GM18526 (cell line): ENCODE results near the gene MS4A15.

Experiments used
- POLR2A ChIP-seq: IDR thresholded peaks from 3 replicates; pipeline ENCODE4 v1.6.1; 2011; ENCODE audit not compliant: insufficient read length; ENCODE audit errors: extremely low read depth

Gene MS4A15, protein sequence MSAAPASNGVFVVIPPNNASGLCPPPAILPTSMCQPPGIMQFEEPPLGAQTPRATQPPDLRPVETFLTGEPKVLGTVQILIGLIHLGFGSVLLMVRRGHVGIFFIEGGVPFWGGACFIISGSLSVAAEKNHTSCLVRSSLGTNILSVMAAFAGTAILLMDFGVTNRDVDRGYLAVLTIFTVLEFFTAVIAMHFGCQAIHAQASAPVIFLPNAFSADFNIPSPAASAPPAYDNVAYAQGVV

DNA sequence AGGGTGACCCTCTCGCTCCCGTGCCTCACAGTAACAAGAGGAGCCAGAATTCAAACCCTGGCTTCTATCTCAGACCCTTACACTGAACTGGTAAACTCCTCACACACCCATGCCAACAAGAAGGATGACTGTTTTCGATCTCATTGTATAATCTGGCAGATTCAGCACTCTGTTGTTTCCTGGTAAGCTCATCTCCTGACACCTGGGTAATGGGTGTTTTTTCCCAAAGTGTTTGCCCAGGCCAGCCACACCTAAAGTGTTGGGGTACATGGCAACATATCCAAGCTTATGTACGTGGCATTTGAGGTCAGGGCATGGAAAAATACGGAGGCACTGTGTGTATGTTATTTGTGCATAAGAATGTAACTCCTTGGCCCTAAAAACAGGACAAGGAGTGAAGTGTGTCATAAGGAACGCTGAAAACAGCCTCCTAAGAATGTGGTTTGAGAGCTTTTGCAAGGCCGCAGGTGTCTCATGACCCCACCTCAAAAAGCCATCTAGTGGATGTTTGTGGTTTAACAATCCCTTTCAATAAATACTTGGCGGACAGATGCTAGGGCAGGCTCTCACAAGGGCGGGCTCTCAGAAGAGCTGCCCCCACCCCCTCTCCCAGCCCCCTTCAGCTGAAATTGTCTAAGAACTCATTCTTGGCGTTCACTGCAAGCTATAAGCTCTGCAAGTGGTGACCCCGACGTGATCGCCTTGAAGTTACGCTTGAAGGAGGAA, at the start of gene MS4A15:
Gene MS4A15 (plus strand): TSS at position 561 of the 726 bp plus-strand sequence. CDS start 6,867 bp downstream, outside the sequence.
- no peak for TF ChIP-seq POLR2A

DNA sequence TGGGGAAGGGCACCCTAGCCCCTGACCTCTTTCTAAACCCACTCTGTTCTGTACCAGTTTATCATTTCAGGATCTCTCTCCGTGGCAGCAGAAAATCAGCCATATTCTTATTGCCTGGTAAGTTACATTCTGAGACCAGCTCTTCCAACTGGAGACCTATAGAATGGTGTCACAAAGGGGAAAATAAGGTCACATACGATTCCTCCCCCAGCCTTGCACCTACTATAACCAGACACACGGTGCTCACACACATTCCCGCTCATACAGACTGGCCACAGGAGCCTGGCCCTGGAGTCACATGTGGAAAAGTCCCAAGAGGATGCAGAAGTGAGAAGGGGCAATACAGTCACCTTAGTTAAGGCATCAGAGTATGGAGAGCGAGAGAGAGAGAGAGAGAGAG, 49.7 kb upstream of the MS4A15 start:
- TF ChIP-seq POLR2A: no peak

DNA sequence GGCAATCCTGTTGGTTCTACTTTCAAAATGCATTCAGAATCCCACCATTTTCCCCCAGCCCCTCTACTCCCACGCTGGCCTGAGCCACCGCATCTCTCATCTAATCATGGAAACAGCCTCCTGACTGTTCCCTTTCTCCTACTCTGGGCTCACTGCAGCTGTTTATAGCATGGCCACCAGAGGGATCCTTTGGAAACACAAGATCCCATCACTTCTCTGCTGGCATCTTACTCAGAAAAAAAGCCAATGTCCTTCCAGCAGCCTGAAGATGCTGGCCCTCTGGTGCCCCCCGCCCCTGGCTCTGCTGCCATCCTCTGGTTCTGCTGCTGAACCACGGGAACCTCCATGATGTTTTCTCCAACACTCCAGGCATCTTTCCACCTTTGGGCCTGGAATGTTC, 46.2 kb upstream of the MS4A15 start:
- TF ChIP-seq POLR2A: no peak

DNA sequence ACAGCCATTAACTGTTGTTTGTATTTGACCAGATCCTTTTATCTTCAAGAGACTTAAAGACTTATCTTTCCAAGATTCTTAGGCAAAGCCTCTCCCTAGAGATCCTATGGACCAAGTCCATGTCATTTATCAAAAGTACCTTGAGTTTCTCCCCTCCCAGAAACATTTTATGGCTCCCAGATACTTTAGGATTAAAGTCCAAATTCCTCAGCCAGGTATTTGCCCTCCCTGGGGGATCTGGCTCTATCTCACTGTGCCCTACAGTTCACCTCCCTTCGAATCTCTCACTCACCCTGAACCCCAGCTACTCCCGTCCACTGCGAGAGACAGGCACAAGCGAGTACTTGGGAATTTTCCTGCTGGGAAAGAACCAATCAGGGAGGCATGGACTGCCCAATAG, 45.4 kb upstream of the MS4A15 start:
- no peak for TF ChIP-seq POLR2A

DNA sequence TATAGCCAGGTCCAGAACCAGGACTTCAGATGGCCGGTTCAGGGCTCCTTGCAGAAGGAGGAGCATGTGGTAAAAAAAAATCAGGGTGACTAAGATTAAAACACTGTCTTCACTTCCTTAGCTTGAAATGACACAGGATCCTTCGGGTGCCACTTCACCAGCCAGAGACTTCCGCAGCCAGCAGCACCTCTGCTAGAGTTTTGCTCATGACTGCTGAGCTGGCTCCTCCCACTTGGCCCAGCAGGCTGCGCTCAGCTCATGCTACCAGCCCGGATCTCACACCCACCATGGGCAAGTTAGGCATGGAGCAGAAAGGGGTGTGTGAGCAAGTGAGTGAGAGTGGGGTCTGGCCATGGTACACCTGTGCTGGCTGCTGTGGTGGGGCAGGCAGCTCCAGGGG, 38.7 kb upstream of the MS4A15 start:
- TF ChIP-seq POLR2A: no peak

DNA sequence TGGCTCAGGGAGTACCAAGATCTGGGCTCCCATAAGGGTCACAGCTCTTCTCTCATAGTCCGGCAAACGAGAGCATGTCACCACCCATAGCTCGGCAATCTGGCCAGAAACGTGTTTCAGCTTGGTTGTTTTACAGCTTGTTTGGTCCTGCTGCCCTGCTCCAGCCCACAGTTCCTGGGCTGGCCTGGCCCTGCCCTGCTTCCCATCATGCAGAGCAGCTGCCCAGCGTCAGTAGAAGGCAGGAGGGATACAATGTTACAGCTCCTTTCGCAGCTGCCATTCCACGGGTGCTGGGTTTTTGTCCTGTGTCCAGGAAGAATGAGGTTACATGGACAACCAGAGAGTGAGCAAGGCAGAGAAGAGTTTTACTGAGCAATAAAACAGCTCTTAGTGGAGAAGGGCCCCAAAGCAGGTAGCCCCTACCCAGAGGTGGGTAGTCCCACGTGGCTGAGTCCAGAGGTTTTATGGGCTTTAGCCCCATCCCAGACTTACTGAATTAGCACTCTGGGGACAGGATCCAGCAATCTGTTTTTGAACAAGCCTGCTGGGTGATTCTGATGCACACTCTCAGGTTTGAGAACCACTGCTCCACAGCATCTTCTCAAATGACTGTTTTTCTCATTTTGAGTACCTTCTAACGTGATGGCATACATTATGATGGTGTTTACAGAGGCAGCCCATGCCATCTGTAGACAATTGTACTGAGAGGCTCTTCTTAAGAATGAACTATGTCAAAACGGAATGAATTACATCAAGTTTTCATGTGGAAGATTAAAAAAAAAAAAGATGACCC, 37.9 kb upstream of the MS4A15 start:
- no peak for TF ChIP-seq POLR2A

DNA sequence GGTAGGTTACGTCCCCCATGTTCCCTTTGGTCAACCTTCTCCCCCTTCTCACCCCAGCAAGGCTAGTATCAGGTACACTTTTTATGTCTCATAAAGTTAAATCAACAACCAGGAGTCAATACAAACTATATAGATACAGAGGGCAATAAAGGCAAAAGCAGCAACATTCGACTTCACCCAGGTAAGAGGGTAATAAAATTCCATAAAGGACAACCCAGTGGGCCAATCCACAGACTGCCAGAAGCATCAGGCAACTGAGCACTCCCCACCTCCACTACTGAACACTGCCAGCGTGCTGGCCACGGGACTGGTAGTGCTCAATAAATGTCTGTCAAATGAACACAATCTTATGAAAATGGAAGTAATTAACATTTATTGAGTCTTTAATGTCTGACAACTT, 37.3 kb upstream of the MS4A15 start:
- no peak for TF ChIP-seq POLR2A

DNA sequence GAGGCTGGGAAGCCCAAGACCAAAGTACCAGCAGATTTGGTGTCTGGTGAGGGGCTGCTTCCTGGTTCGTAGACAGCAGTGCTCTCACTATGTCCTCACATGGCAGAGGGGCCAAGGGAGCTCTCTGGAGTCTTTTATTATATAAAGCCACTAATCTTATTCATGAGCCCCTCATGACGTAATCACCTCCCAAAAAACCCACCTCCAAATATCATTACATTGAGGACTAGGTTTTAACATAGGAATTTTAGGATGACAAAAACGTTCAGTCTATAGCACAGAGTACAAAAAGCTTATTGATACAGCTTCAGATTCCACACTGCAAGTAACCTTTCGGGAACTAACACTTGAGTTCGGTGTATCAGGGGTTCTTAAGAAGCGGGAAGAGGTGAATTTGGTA, 36.2 kb upstream of the MS4A15 start:
- TF ChIP-seq POLR2A: no peak

DNA sequence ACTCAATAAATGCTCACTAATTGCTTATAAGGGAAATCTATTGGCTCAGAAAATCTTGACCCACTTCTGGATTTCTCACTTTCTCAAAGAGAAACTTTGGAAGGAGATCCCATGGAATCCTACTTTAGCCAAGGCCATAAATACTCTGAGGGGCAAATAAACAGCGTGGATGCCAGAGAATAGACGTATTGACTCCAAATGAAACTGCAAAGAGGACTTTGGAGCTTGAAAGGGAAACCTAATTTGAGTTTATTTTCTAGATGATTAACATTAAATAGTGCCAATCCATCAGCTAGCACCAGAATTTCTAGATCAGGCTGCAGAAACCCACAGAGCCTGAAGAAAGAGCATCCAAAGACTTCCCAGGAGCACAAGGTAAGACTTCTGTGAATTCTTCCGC, 32.2 kb upstream of the MS4A15 start, which contains the start of gene MS4A18:
Gene MS4A18 (plus strand): TSS at position 301 of the 400 bp plus-strand sequence.
- no peak for TF ChIP-seq POLR2A

DNA sequence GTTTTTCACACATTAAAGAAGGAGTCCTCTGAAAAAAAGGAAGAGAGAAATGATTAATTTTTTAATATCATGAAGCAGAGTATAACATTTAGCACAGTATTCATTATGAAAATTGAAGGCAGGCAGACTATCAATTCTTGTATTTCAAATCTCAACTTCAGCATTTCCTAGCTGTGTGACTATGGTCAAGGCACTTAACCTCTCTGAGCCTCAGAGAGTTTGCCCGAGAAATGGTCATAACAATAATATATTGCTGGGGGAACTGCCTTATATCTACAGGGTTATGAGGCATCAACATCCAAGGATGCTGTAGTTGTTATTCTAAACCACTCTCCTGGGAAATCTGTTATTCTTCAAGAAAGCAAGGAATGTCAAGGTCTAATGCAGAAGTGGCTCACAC, 31.1 kb upstream of the MS4A15 start:
- no peak for TF ChIP-seq POLR2A

DNA sequence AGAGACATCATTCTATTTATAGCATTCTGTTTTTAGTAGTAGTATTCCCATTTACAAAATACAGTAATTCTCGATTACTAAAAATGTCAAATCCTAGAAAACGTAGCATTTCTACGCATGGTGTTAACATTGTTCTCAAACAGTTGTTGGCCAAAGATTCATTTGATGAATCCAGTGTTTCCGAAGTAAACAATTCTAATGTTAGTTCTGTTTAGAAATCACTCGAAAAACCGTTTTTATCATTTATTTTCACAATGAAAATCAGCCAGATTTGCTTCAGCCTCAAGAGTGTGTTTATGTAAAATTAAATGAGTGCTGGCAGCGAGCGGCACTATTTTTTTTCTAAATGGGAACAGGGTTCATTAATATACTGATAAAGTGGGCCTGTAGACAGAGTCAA, 25.1 kb upstream of the MS4A15 start:
- TF ChIP-seq POLR2A: no peak

DNA sequence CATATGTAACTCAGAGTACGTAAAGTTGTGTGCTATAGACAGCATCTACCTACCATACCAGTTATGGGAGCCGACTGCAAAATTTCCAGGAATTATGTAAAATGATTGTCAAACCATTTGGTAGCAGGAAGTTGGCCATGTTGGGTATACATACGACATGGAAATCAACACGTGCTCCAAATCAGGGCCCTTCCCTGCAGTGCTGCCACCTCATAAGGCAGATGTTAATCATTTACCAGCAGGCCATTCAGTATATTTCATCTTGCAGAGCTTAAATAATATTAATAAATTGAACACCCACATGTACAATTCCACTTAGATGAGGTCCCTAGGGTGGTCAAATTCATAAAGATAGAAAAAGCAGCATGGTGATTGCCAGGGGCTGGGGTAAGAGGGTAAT, 22.4 kb upstream of the MS4A15 start:
- no peak for TF ChIP-seq POLR2A

DNA sequence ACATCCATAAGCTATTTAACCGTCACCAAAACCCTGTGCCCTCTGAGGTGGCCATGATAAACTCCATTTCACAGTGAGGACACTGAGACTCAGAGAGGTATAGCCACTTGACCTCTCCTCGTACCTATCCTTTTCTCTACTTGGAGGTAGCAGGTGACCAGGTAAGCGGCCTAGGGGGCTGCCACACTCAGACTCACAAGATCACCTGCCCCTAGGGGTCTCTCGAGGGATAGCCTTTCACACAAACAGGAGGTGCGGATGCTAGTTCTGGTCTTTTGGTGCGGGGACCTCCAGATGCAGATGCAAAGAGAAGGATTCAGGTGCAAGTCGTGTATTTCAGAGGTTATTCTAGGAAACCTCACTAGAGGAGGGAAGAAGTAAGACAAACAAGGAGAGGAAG, 17.6 kb upstream of the MS4A15 start:
- no peak for TF ChIP-seq POLR2A

DNA sequence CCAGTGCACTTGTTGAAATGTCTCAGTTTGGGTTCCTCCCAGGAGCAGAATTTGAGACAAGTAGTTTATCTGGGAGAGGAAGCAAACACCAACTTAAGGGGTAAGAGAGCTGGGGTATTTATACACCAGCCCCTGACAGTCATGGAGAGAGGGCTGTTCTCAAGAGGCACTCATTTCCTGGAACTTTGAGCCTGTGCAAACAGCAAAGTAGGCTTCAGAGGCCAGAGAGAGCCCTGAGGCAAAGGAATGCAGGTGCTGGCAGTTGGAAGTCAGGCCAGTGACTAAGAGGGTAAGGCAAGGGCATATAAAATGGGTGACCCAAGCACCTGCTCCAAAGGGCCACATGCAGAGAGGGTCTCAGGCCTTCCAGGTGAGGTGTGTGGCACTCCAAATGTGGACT, 16.1 kb upstream of the MS4A15 start:
- no peak for TF ChIP-seq POLR2A

DNA sequence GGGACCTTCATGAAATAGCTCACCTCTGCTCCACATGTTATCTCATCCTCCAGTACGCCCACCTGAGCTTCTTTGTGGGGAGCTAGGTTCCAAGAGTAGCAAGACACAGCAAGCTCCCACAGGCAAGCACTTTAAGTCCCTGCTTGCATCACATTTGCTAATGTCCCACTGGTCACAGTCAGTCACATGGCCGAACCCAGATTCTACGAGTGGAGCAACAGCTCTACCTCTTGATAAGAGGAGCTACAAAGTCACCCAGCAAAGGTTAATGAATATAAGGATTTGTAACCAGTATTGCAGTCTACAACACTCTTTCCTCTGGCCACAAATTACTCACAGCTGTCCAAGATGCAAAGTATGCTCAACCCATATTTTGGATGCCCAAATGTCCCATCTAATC, 15.2 kb upstream of the MS4A15 start:
- TF ChIP-seq POLR2A: no peak

DNA sequence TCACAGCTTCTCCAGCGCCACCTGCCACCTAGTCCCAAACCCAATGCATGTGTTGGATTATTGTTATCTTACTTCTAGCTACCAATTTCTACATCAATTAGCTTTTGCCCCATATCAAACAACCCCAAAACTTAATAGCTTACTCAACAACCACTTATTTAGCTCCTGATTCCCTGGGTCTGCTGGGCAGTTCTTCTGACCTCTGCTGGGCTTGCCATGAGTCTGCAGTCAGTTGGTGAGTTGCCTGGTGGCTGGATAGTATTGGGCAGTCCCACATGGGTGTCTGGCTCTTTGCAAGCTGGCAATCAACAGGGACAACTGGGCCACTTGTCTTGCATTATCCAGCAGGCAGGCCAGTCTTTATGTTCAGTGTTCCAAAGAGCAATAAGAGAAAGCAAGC, 13.6 kb upstream of the MS4A15 start:
- no peak for TF ChIP-seq POLR2A
